ENCODE data around the gene MICALL2.

MICALL2 gene

DNA sequence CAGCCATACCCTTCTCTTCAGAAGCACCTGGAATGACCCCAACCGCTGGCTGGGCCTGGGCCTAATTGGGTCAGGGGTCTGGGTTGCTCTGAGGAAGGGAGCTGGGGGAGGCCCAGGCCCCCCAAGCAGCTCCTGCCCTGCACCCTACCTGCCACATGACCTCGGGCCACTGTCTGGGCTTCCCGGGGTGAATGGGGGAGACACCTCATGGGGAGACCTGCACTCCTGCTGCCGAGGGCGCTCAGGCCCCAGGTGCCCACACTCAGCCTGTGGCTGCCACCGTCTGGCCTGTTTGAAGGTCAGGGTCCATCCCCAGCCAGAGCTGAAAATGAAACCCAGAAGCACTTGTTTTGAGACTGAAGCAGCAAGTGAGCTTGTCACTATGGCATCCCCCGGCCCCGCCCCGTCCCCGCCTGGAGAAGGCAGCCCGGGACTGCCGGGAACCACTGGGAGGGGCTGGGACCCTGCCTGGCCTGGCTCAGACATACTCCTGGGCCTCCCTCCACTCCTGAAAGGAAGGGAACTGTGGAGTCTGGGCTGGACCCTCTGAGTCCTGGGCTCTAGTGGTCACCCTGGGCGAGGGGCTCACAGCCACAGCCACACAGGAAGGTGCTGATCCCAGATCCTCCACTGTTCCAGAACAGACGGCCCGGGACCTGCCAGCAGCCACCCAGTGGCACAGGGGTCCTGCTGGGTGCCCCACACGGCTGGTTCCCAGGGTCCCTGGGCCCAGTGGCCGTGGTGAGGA is 7.4 kb upstream of the MICALL2 start:
- DNase-seq, result peak in 1 of 2 experiments; percentile 14

- no peak for DNase-seq
These were observed 5.4 kb upstream of the MICALL2 start for GRCh38 chr7:1464694-1465093.

GRCh38 chr7:1463676-1464223 is 4.5 kb upstream of the MICALL2 start:
- DNase-seq, result no peak

- no peak for DNase-seq
These were observed 2.5 kb upstream of the MICALL2 start for GRCh38 chr7:1461646-1462375.

- DNase-seq, result no peak
These were observed 1.8 kb upstream of the MICALL2 start for GRCh38 chr7:1460821-1461645.

- no peak for DNase-seq
These were observed 900 bp upstream of the MICALL2 start for GRCh38 chr7:1459920-1460820.

GRCh38 chr7:1459512-1459892 is 232 bp upstream of the MICALL2 start:
- peak; percentile 95 to 96 for DNase-seq

- no peak for DNase-seq
These were observed 1.2 kb downstream of the MICALL2 start for GRCh38 chr7:1457949-1458682.

DNA sequence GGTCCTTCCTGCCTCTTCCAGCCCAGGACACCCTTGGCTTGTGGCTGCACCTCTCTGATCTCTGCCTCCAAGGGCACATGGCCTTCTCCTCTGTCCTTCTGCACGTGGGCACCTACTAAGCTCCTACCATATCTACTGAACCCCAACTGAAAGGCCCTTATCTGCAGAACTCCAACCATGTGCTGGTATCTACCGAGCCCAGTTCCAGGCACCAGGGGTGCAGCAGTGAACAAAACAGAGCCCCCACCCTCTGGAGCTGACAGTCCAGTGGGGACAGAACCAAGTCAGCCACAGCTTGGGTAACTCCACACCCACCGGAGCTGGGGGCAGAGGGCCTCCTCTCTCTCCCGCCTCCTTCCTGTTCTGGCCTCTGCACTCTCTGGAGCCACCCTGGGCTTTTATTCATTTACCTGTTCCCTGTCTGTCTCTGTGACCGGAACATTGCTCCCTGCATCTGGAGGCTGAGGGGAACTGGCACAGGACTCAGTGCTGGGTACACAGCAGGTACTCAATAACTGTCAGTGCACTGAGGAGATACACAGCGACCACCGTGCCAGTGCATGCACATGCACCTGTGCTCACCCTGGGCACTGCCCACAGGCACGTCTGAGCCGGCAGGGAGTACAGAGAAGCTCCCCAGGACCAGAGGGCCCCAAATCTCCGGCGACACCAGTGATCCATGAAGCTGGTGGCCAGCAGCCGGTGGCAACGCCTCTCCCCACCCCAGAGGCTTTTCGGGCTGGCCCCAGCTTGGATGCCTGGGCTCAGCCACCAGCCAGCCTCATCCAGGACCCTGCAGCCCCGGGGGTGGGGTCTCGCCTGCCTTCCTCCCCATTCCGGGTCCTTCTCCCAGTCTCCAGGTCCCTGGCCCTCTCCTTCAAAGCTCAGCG is 2.0 kb downstream of the MICALL2 start:
- DNase-seq, result no peak

DNA sequence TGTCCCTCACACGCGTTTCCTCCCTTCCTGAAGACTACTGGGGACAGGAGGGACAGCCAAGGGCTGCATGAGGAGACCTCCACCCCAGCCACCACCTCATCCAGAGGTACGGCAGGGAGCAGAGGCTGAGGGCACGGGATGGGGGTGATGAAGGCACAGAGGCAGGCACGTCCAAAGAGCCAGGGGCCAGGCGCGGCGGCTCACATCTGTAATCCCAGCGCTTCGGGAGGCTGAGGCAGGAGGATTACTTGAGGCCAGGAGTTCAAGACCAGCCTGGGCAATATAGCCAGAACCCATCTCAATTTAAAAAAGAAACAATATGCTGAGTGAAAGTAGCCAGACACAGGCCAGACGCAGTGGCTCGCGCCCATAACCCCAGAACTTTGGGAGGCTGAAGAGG is 3.3 kb downstream of the MICALL2 start:
- DNase-seq, result no peak

GRCh38 chr7:1455241-1455939 is 3.9 kb downstream of the MICALL2 start:
- DNase-seq, result no peak

DNA sequence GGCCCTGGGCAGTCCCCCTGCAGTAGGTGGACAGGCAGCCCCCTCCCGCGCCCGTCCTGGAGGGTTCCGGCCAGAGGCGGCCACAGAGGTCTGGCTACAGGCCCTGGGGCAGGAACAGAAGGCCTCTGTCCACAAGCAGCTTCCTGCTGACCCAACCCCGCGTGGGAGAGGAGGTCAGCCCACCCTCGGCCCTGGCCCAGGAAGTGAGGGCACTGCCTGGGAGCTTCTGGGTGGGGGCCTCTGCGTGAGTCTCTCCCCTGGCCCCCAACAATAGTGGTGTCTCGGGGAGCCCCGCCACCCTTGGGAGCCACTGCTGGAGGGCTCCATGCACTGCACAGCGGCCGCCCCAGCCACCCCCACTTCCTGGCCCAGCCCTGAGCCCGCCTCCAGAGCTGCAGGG is 4.7 kb downstream of the MICALL2 start:
- DNase-seq, result no peak

GRCh38 chr7:1452205-1452604 is 7.1 kb downstream of the MICALL2 start:
- DNase-seq, result no peak

GRCh38 chr7:1450987-1451386 is 8.3 kb downstream of the MICALL2 start:
- no peak for DNase-seq

- no peak for DNase-seq
These were observed 8.8 kb downstream of the MICALL2 start for GRCh38 chr7:1450431-1450830.

GRCh38 chr7:1449951-1450350 is 9.3 kb downstream of the MICALL2 start:
- DNase-seq, result no peak

DNA sequence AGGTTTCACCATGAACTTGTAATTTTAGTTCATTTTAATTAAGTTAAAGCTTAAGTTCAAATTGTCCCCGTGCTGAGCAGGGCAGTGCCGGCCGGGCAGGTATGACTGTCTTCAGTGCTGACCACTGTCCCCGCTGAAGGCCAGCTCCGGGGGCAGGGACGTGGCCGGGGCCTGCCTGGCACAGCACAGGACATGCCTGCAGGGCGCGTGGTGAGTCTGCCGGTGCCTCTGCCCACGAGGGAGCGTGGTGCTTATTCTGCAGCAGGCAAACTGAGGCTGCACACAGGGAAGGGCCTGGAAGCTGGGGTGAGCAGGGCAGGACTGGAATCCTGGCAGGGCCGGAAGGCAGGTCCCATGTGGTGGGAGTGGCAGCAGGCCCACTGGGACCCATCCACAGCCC is 9.8 kb downstream of the MICALL2 start:
- no peak for DNase-seq

DNA sequence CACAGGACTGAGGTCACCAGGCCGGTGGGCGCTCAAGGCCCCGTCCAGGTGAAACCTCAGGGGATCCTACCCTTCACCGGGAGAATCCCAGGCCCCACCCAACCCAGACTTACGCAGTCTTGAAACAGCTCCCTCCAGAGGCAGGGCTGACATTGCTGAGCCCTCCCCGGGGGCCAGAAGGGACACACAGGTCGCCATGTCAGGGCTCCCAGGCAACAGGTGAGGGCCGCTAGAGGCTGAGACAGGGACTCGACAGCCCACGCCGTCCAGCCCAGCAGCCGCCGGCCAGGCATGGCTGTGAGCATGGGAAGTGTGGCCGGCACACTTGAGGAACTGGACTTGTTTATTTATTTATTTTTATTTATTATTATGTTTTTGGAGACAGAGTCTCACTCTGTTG is 10.3 kb downstream of the MICALL2 start:
- DNase-seq, result no peak

DNA sequence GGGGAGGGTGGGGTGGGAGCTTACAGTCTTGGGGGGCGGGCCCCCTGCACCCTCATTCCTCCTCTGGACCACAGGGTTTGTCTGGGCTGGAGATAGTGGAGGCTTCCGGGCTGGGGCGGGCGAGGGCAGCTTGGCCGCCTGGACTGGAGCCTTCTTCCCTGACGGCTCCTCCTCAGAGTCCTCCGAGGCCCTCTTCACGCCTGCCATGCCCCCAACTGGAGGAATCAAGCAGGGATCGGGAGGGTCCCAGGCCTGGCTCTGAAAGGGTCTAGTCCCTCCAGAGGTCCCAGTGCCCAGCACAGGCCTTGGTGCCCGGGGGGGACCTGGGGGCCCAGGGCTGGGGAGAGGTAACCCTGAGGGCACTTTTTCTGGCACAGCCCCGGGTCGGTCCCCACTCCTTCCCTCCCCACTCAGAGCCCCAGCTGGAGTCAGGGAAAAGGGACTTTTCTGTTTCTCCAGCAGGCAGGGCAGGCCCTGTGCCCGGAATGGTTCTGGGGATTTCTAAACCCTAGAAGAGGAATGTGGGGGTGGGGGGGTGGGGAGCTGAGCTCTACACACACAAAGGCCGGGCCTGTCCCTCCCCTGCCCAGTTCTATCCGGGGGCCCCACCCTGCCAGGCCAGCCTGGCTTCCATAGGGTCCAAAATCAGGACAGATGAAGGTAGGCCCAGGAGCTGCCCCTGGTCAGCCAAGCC is 11.6 kb downstream of the MICALL2 start:
- DNase-seq, result no peak
